NCI-H2196 (cell line): Measurements from ENCODE around the gene SPTSSA.
"Not testable (repeated sequence)": the region's sequence is repeated elsewhere in the genome, so short reads cannot be mapped to it uniquely, and the experiment has no call there.

Source experiments
- DNase-seq: peaks from one replicate; lab custom pipeline; 2025; ENCODE audit not compliant: unreplicated experiment; lab: John Stamatoyannopoulos, UW

Gene SPTSSA

GRCh38 chr14:34462132-34462893, at the start of gene SPTSSA:
Gene SPTSSA (minus strand): TSS chr14:34462240. CDS start chr14:34462207, 33 bp downstream.
- peak; percentile 93 for DNase-seq

GRCh38 chr14:34507884-34508283, 45.8 kb upstream of the SPTSSA start:
- DNase-seq: no peak

DNA sequence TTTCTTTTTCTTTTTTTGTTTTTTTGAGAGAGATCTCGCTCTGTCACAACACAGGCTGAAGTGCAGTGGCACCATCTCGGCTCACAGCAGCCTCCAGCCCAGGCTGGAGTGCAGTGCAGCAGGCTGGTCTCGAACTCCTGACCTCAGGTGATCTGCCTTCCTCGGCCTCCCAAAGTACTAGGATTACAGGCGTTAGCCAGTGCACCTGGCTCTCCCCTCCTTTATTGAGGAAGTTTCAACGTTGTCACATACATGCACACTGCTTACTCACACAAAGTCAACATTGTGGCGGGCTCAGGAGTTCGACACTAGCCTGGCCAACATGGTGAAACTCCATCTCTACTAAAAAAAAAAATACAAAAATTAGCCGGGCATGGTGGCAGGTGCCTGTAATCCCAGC, 45.4 kb upstream of the SPTSSA start:
- DNase-seq: no peak

- not testable (repeated sequence) for DNase-seq
These were observed 43.1 kb upstream of the SPTSSA start for GRCh38 chr14:34505124-34505491.

GRCh38 chr14:34504027-34504426, 42.0 kb upstream of the SPTSSA start:
- not testable (repeated sequence) for DNase-seq

- no peak for DNase-seq
These were observed 40.6 kb upstream of the SPTSSA start for GRCh38 chr14:34502545-34503225.

- no peak for DNase-seq
These were observed 40.0 kb upstream of the SPTSSA start for GRCh38 chr14:34502001-34502400.

DNA sequence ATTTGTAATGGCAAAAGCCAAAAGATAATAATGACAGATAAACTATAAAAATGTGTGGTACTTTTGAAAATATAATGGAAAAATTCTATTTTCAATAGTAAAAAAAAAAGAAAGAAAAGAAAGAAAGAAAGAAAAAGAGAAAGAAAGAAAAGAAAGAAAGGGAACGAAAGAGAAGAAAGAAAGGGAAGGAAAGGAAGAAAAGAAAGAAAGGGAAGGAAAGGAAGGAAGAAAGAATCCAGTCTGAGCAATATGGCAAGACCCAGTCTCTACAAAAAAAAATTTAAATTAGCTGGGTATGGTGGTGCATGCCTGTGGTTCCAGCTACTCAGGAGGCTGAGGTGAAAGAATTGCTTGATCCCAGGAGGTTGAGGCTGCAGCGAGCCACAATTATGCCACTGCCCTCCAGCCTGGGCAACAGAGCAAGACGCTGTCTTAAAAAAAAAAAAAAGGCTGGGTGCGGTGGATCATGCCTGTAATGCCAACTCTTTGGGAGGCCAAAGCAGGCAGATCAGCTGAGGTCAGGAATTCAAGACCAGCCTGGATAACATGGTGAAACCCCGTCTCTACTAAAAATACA, 39.1 kb upstream of the SPTSSA start:
- DNase-seq: no peak

GRCh38 chr14:34498684-34499412, 36.8 kb upstream of the SPTSSA start:
- peak; percentile 30 for DNase-seq

DNA sequence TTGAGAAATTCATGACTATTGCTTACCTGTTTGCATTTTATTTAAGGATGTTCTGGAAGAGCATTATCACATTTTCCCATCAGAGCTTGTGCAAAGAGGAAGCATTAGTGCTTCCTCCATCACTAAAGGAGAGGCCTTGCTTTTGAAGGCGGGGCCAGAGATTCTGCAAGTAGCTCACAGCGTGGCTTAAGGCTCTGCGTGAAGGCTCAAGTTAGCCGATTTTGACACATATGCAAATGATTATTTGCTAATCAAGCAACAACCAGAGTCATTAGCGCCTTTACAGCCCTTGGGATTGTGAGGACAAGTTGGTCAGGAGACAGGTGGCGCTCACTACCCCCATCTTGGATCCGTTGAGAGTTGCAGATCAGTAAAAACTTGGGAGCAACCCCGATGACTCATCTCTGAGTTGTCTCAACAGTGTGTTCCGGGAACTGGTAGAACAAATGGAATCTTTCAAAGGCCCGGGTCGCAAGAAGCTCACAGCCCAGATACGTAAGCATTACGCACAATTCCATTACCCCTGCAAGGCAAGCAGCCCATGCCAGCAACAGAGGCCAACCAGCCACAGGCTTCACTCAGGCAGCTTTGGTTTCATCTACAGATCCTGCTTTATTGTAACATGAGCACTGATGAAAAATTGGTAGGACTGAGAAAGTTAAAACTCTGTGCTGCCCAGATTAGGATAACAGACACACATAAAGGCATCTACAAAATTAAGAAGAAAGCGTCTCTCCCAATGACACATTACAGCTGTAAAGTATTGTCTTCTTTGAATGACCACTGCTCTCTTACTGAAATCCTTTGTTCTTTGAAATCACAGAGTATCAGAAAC, 34.9 kb upstream of the SPTSSA start:
- no peak for DNase-seq

GRCh38 chr14:34496007-34496678, 34.1 kb upstream of the SPTSSA start:
- no peak for DNase-seq

- no peak for DNase-seq
These were observed 27.3 kb upstream of the SPTSSA start for GRCh38 chr14:34489324-34489723.

DNA sequence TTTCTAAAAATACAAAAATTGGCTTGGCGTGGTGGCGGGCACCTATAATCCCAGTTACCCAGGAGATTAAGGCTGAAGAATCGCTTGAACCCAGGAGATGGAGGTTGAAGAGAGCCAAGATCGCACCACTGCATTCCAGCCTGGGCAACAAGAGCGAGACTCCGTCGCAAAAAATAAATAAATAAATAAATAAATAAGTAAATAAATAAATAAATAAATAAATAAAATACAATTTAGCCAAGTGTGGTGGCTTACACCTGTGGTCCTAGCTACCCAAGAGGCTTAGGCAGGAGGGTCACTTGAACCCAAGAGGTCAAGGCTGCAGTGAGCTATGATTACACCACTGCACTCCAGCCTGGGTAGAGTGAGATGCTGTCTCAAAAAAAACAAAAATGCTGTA, 26.5 kb upstream of the SPTSSA start:
- no peak for DNase-seq

DNA sequence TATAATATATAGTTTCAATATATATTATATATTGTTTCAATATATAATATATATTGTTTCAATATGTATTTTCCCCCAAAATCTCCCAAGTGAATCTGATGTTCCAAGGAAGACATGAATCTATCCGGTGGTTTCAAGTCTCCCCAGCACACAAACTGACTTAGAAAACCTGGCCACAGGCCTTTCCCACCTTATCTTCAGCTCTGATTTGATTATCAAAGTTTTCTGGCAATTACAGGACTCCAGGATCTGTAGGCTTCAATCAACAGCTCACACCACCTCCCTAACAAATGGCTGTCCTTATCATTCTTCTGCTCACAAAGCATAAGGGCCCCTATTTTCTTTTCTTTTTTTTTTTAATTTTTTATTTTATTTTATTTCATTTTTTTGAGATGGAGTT, 22.7 kb upstream of the SPTSSA start:
- no peak for DNase-seq

- no peak for DNase-seq
These were observed 20.4 kb upstream of the SPTSSA start for GRCh38 chr14:34482463-34482862.

- DNase-seq: no peak
These were observed 17.7 kb upstream of the SPTSSA start for GRCh38 chr14:34479694-34480093.

- no peak for DNase-seq
These were observed 16.2 kb upstream of the SPTSSA start for GRCh38 chr14:34478261-34478660.

DNA sequence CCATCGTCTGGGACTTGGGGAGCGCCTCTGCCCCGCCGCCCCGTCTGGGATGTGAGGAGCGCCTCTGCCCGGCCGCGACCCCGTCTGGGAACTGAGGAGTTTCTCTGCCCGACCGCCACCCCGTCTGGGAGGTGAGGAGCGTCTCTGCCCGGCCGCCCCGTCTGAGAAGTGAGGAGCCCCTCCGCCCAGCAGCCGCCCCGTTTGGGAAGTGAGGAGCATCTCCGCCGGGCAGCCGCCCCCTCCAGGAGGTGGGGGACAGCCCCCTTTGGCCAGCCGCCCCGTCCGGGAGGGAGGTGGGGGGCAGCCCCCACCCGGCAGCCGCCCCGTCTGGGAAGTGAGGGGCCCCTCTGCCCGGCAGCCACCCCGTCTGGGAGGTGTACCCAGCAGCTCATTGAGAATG, 14.0 kb upstream of the SPTSSA start:
- not testable (repeated sequence) for DNase-seq

DNA sequence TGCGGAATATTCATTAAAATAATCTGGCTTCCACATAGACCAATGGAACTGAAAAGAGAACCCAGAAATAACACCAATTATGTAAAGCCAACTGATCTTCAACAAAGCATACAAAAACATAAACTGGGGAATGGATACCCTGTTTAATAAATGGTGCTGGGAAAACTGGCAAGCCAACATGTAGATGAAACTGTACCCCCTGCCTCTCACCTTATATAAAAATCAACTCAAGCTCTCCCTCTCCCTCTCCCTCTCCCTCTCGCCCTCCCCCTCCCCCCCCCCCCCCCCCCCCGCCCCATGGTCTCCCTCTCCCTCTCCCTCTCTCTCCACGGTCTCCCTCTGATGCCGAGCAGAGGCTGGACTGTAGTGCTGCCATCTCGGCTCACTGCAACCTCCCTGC, 13.1 kb upstream of the SPTSSA start:
- DNase-seq: no peak

DNA sequence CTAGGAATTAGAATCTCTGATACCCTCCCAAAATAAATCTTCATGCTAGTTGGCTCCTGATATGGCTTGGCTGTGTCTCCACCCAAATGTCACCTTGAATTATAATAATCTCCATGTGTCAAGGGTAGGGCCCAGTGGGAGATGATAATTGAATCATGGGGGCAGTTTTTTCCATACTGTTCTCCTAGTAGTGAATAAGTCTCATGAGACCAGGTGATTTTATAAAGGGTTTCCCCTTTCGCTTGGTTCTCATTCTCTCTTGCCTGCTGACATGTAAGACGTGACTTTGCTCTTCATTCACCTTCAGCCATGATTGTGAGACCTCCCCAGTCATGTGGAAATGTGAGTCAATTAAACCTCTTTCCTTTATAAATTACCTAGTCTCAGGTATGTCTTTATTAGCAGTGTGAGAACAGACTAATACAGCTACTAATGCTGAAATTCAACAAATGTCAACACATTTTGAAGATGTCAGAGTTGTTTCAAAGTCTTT, 12.2 kb upstream of the SPTSSA start:
- DNase-seq: no peak
